HepG2 (cell line): ENCODE results near the gene FFAR2. TPM values are rescaled to one million over a fixed set of nuclear protein-coding genes. Genes with fewer than 3 reads are reported as not detected.
A peak's percentile ranks its signal among the peaks of the same experiment; 100 is the strongest.

ENCODE experiments used
- ATAC-seq: fragments of 200-7000 bp; cut with Tn5 transposase; 3 replicates; pipeline ENCODE4 v1.9.1; 2020; ENCODE audit warnings: mild to moderate bottlenecking, moderate library complexity
- BruUV-seq: library from RNA; stranded (reverse); fragments of 400-500 nt; replicated peaks from 2 replicates; lab custom pipeline; 2021; lab: Mats Ljungman, UMichigan
- CTCF ChIA-PET: fragments of 300-600 bp; formaldehyde crosslinking; extraction: SDS; loops from one replicate; lab custom pipeline; 2021; ENCODE audit warnings: low total read pairs, inconsistent platforms, low intra/inter-chr PET ratio; lab: Yijun Ruan, JAX
- POLR2A ChIA-PET: fragments of 350-600 bp; sonication (Branson Sonifier 250); formaldehyde crosslinking; loops from one replicate; lab custom pipeline; 2020; ENCODE audit warnings: antibody characterized with exemption, inconsistent platforms; lab: Yijun Ruan, JAX
- DNase-seq: peaks from one replicate; pipeline ENCODE4 v3.0.0-alpha.2; 2015; ENCODE audit warnings: low spot score
- FAIRE-seq: peaks from 3 replicates; lab custom pipeline; 2011; peaks lifted over from hg19 to GRCh38; lab: Jason Lieb, UNC
- H2AFZ ChIP-seq: one replicate; pipeline ENCODE4 v1.6.1; 2011; ENCODE audit warnings: low read length, inconsistent platforms
- H3K27ac ChIP-seq: fragments of 300-600 bp; 3 replicates; pipeline ENCODE4 v1.8.0; 2011; ENCODE audit warnings: mixed run types, mild to moderate bottlenecking, mixed read lengths, low read length, inconsistent platforms; ENCODE audit not compliant: insufficient read depth; ENCODE audit errors: extremely low read length
- H3K27me3 ChIP-seq, 2 experiments: fragments of 200-600 bp in 1 of 2; 2 replicates in 1 of 2; 3 replicates in 1 of 2; pipeline versions ENCODE4 v1.6.0 to v1.8.0; 2011; ENCODE audit warnings: low read length in 2 of 2, mild to moderate bottlenecking in 2 of 2, moderate library complexity in 2 of 2, inconsistent platforms in 1 of 2; ENCODE audit not compliant: insufficient read depth in 2 of 2, control insufficient read depth in 1 of 2
- H3K36me3 ChIP-seq, 2 experiments: fragments of 200-600 bp in 1 of 2; replicated peaks in 1 of 2; 2 replicates in 1 of 2; 3 replicates in 1 of 2; pipeline versions ENCODE4 v1.5.1 to v1.8.0; 2011; ENCODE audit warnings: low read length in 2 of 2, inconsistent platforms in 1 of 2; ENCODE audit not compliant: insufficient read depth in 2 of 2, control insufficient read depth in 1 of 2
- H3K4me1 ChIP-seq: 2 replicates; pipeline ENCODE4 v1.5.1; 2012; ENCODE audit warnings: low read length, inconsistent platforms; ENCODE audit not compliant: insufficient read depth
- H3K4me2 ChIP-seq: 2 replicates; pipeline ENCODE4 v1.6.0; 2011; ENCODE audit warnings: low read depth, low read length, inconsistent platforms
- H3K4me3 ChIP-seq, 3 experiments: fragments of 200-600 bp in 1 of 3; sonication (generic), shearing (Covaris generic) in 1 of 3; replicated peaks in 1 of 3; 2 replicates each; pipeline ENCODE4 v1.5.1; 2011 to 2016; ENCODE audit warnings: low read length in 3 of 3, inconsistent platforms in 2 of 3, low read depth in 2 of 3, mild to moderate bottlenecking in 2 of 3, control low read depth in 1 of 3, mixed read lengths in 1 of 3; ENCODE audit not compliant: insufficient read depth in 1 of 3
- H3K79me2 ChIP-seq: one replicate; pipeline ENCODE4 v1.6.1; 2011; ENCODE audit warnings: low read length, inconsistent platforms; ENCODE audit not compliant: insufficient read depth
- H3K9ac ChIP-seq: 2 replicates; pipeline ENCODE4 v1.6.0; 2011; ENCODE audit warnings: mild to moderate bottlenecking, low read depth, low read length, inconsistent platforms; ENCODE audit not compliant: insufficient read depth
- H3K9me3 ChIP-seq: 2 replicates; pipeline ENCODE4 v1.5.1; 2012; ENCODE audit warnings: mild to moderate bottlenecking, low read length
- H4K20me1 ChIP-seq: 2 replicates; pipeline ENCODE4 v1.6.0; 2011; ENCODE audit warnings: inconsistent platforms, mild to moderate bottlenecking, low read length, moderate library complexity; ENCODE audit not compliant: insufficient read depth
- ARNTL ChIP-seq: sonication (generic); formaldehyde crosslinking; IDR thresholded peaks from 2 replicates; pipeline ENCODE4 v1.4.0; 2020; ENCODE audit warnings: mild to moderate bottlenecking, missing genetic modification reagents
- CAMTA2 ChIP-seq: sonication (generic); formaldehyde crosslinking; IDR thresholded peaks from 2 replicates; pipeline ENCODE4 v1.4.0; 2020; ENCODE audit warnings: mild to moderate bottlenecking, missing genetic modification reagents, borderline replicate concordance
- CEBPG ChIP-seq: IDR thresholded peaks from 2 replicates; pipeline ENCODE4 v1.6.1; 2016
- ERF ChIP-seq: IDR thresholded peaks from 2 replicates; pipeline ENCODE4 v1.6.1; 2018; ENCODE audit warnings: missing biosample characterization, missing genetic modification reagents
- FUBP1 ChIP-seq: sonication (generic); formaldehyde crosslinking; IDR thresholded peaks from 2 replicates; pipeline ENCODE4 v1.5.1; 2020; ENCODE audit warnings: missing genetic modification reagents, mild to moderate bottlenecking, borderline replicate concordance
- HNF4G ChIP-seq, 2 experiments: sonication (generic) in 1 of 2; formaldehyde crosslinking in 1 of 2; IDR thresholded peaks; 2 replicates each; pipeline versions ENCODE4 v1.4.0 to v1.6.1; 2011 to 2020; ENCODE audit warnings: borderline replicate concordance in 2 of 2, low read depth in 2 of 2, mild to moderate bottlenecking in 2 of 2, low read length in 1 of 2, missing genetic modification reagents in 1 of 2, moderate library complexity in 1 of 2
- HOXD1 ChIP-seq: sonication (generic); formaldehyde crosslinking; IDR thresholded peaks from 2 replicates; pipeline ENCODE4 v1.5.0; 2020; ENCODE audit warnings: missing genetic modification reagents
- PHF20 ChIP-seq: sonication (generic); formaldehyde crosslinking; IDR thresholded peaks from 2 replicates; pipeline ENCODE4 v1.5.0; 2020; ENCODE audit warnings: mild to moderate bottlenecking, missing genetic modification reagents
- PHF21A ChIP-seq: sonication (generic); formaldehyde crosslinking; IDR thresholded peaks from 2 replicates; pipeline ENCODE4 v1.5.0; 2020; ENCODE audit warnings: mild to moderate bottlenecking, missing genetic modification reagents
- SMAD9 ChIP-seq: sonication (generic); formaldehyde crosslinking; IDR thresholded peaks from 2 replicates; pipeline ENCODE4 v1.5.1; 2020; ENCODE audit warnings: mild to moderate bottlenecking, missing genetic modification reagents
- SRSF9 ChIP-seq: fragments of 200-400 bp; formaldehyde crosslinking; IDR thresholded peaks from 2 replicates; pipeline ENCODE4 v1.6.1; 2018; ENCODE audit warnings: borderline replicate concordance, mild to moderate bottlenecking, low read depth, low read length; ENCODE audit not compliant: insufficient read depth, poor library complexity, severe bottlenecking
- TARDBP ChIP-seq: sonication (generic); formaldehyde crosslinking; IDR thresholded peaks from 2 replicates; pipeline ENCODE4 v1.8.0; 2022; ENCODE audit warnings: mild to moderate bottlenecking, missing genetic modification reagents
- TFE3 ChIP-seq: IDR thresholded peaks from 2 replicates; pipeline ENCODE4 v1.6.1; 2016
- TRAFD1 ChIP-seq: sonication (generic); formaldehyde crosslinking; IDR thresholded peaks from 2 replicates; pipeline ENCODE4 v1.5.1; 2020; ENCODE audit warnings: missing genetic modification reagents, mild to moderate bottlenecking, borderline replicate concordance
- ZNF556 ChIP-seq: sonication (generic); formaldehyde crosslinking; IDR thresholded peaks from 2 replicates; pipeline ENCODE4 v1.4.0; 2020; ENCODE audit warnings: mild to moderate bottlenecking, missing genetic modification reagents, borderline replicate concordance
- ZNF616 ChIP-seq: sonication (generic); formaldehyde crosslinking; IDR thresholded peaks from 2 replicates; pipeline ENCODE4 v1.5.0; 2020; ENCODE audit warnings: low read depth, mild to moderate bottlenecking, missing genetic modification reagents
- ZNF652 ChIP-seq: IDR thresholded peaks from 2 replicates; pipeline ENCODE4 v1.6.1; 2016; ENCODE audit warnings: low read depth, borderline replicate concordance
- ZSCAN29 ChIP-seq: sonication (generic); formaldehyde crosslinking; conservative IDR thresholded peaks from 2 replicates; pipeline ENCODE4 v1.4.0; 2020; ENCODE audit warnings: mild to moderate bottlenecking, missing genetic modification reagents
- WGBS: methylation state at CpG from one replicate; pipeline ENCODE4 v1.1.6; 2017; ENCODE audit warnings: low lambda C conversion rate; 5-methylcytosine and 5-hydroxymethylcytosine counted together
- in situ Hi-C: cut with HindIII; loops from 2 replicates; pipeline ENCODE4 v1.10.0; 2017; ENCODE audit warnings: low pct_unique_long_range_greater_than_20kb; ENCODE audit not compliant: extremely low pct_ligation_motif_present
- intact Hi-C: fragments of 100-400 bp; cut with micrococcal nuclease; formaldehyde crosslinking; loops from one replicate; pipeline ENCODE4 v1.10.0; 2022; ENCODE audit not compliant: unreplicated experiment
- polyA plus RNA-seq, 8 experiments: library from polyadenylated mRNA; depleted of rRNA in 3 of 8; stranded (reverse) in 7 of 8; unstranded in 1 of 8; fragments of >200 nt; fragmentation: Illumina TruSeq in 4 of 8; extraction: Trizol in 4 of 8; gene quantifications; 2 replicates each; pipeline versions ENCODE4 v1.2.1 to v1.2.3, GENCODE V29; 2011 to 2016; ENCODE audit warnings: low read depth in 4 of 8, missing spikeins in 1 of 8, mixed read lengths in 1 of 8; ENCODE audit not compliant: insufficient read depth in 1 of 8
- total RNA-seq, 5 experiments: library from RNA; depleted of rRNA; stranded (reverse); fragments of >200 nt; fragmentation: Illumina TruSeq; extraction: Trizol; gene quantifications; 2 replicates each; pipeline ENCODE4 v1.2.3, GENCODE V29; 2016; ENCODE audit warnings: low read depth in 1 of 5

FFAR2 gene
- total and polyA plus RNA-seq, 2 of the 13 experiments (the other 11 are each of a cell fraction or from before 2014, with no cell fraction given) = 0.12 TPM; not detected in 1

- Histone ChIP-seq H2AFZ (no peak overlapping the region), H3K4me2 (peak overlapping the region; percentile 76), H3K27me3 (no peaks in the 10 kb centered on the region; a peak in 1 of 5 replicates), H3K9me3 (no peaks in the 10 kb centered on the region), H4K20me1 (no peaks in the 10 kb centered on the region), H3K9ac (peak overlapping the region; percentile 46), H3K36me3 (no peaks in the 10 kb centered on the region), H3K4me1 (peaks cover 81% of the 10 kb centered on the region), H3K4me3 (peak overlapping the region; percentile 35 to 66 (median 60); a peak in 5 of 6 replicates), H3K27ac (peak overlapping the region; percentile 87), H3K79me2 (no peaks in the 10 kb centered on the region)
- in situ Hi-C loops = no loop called here
- intact Hi-C loops = loop anchor here (2.0 to 5.0 kb wide), 2 partner anchors 38 to 192 kb away; partner anchors contain the start of gene USF2
- DNase-seq (peak; percentile 92), ATAC-seq (peak; percentile 95), FAIRE-seq (peak; percentile 92)
- ChIA-PET CTCF (interaction anchor here (1.6 kb wide), 1 partner anchor 10 kb away, joined by 4 read pairs; no protein-coding TSS in a partner anchor), POLR2A (interaction anchor here (1.5 to 1.6 kb wide), 2 partner anchors 9 to 38 kb away, joined by 6 to 7 read pairs; no protein-coding TSS in a partner anchor)
- BruUV-seq = no TSS peak
- under 1% methylated on average over 10 of the region's 10 CpGs for WGBS
- TF ChIP-seq ZNF652 (CRISPR knock-in tag) (peak; percentile 12; the same call in 1 of the 2 replicates), ERF (CRISPR knock-in tag) (peak; percentile 82; the same call in 1 of the 2 replicates), TFE3 (CRISPR knock-in tag) (peak; percentile 59; the same call in 1 of the 2 replicates), SRSF9 (no peak), HOXD1 (CRISPR knock-in tag) (0 out of 2 replicates have a peak, but pooled peaks have one; percentile 17), PHF21A (CRISPR knock-in tag) (peak; percentile 92), ZSCAN29 (CRISPR knock-in tag) (peak; percentile 78; the same call in 1 of the 2 replicates), TRAFD1 (CRISPR knock-in tag) (no peak), ZNF556 (CRISPR knock-in tag) (0 out of 2 replicates have a peak, but pooled peaks have one; percentile 38), ZNF616 (no peak), HNF4G (IDR thresholded peaks at IDR 0.05; ENCODE audit: borderline replicate concordance, low read depth, low read length) (no peak), HNF4G (CRISPR knock-in tag; IDR thresholded peaks at IDR 0.05; ENCODE audit: borderline replicate concordance, low read depth) (peak; percentile 13; the same call in 1 of the 2 replicates), TARDBP (CRISPR knock-in tag) (peak; percentile 65), FUBP1 (no peak), PHF20 (CRISPR knock-in tag) (no peak), CAMTA2 (CRISPR knock-in tag) (no peak), CEBPG (CRISPR knock-in tag) (peak; percentile 80), SMAD9 (CRISPR knock-in tag) (no peak), ARNTL (CRISPR knock-in tag) (0 out of 2 replicates have a peak, but pooled peaks have one; percentile 45)
Measured at GRCh38 chr19:35458731-35459391, 10.8 kb downstream of the FFAR2 start.
